Suppressor macrophage (primary cell): ENCODE measurements around the gene ADAT3.

Experiments
- DNase-seq, 4 experiments: peaks; one replicate each; pipeline ENCODE4 v3.0.0-alpha.2; 2020 to 2022

ADAT3 gene

GRCh38 chr19:1961000-1961883, 56.0 kb downstream of the ADAT3 start:
- no peak for DNase-seq

GRCh38 chr19:1962674-1963073, 57.5 kb downstream of the ADAT3 start:
- DNase-seq, result no peak
